Lower leg skin (tissue), 4 donors: ENCODE measurements around the gene NECAP2. TPM values are rescaled to one million over a fixed set of nuclear protein-coding genes. Genes with fewer than 3 reads are reported as not detected.

Source experiments
- DNase-seq, 2 donors: peaks; one replicate each; pipeline ENCODE4 v3.0.0-alpha.2; 2019; ENCODE audit warnings: low spot score in 2 of 2
- H3K4me3 ChIP-seq: fragments of 200-600 bp; sonication (generic); 2 replicates; pipeline ENCODE4 v1.5.1; 2017; ENCODE audit warnings: mild to moderate bottlenecking, low read depth; ENCODE audit not compliant: poor library complexity, severe bottlenecking
- CTCF ChIP-seq, 3 donors: fragments of 450-650 bp; IDR thresholded peaks; one replicate each; pipeline ENCODE4 v1.5.1; 2016; ENCODE audit warnings: antibody characterized with exemption in 3 of 3, mild to moderate bottlenecking in 3 of 3, moderate library complexity in 2 of 3
- POLR2A ChIP-seq, 2 donors: fragments of 450-650 bp; IDR thresholded peaks; one replicate each; pipeline ENCODE4 v1.6.1; 2016 to 2017; ENCODE audit warnings: antibody characterized with exemption in 2 of 2, mild to moderate bottlenecking in 1 of 2, moderate library complexity in 1 of 2
- WGBS, 2 donors: methylation state at CpG; one replicate each; pipeline ENCODE4 v1.1.5; 2018; 5-methylcytosine and 5-hydroxymethylcytosine counted together
- intact Hi-C: fragments of 100-400 bp; cut with DNase I; formaldehyde crosslinking; loops from one replicate; pipeline ENCODE4 v1.15.0; 2023; ENCODE audit warnings: low total_unique reads
- total RNA-seq, 4 donors: library from RNA; depleted of rRNA; stranded (reverse); fragments of >200 nt; gene quantifications; one replicate each; pipeline ENCODE4 v1.1.0, GENCODE V29; 2016

The NECAP2 gene
- total RNA-seq, 4 donors from 2014 or later = 74.7 to 108 (median 87.5) TPM

DNA sequence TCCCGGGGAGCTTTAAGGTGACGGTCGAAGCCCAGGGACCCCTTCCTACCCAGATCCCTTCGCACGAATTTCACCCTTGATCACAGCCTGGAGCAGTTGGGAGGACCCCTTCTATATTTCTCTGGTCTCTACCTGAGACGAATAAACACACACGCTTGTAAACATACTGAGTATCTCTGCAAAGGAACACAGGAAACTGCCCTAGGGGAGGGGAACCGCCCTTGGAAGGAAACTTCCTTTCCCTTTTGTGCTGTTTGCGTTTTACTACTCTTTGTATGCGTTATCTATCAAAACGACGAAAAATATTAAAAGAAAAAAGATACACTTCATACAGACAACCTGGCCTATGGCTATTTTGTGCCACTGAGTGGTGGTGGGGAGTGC lies 750 bp downstream of the NECAP2 start:
- WGBS, 2 donors = 1 to 2% methylated on average over 12 of the region's 12 CpGs
- peak overlapping the region; percentile 100 for H3K4me3 ChIP-seq
- TF ChIP-seq CTCF (IDR thresholded peaks at IDR 0.05) (no peak), POLR2A (IDR thresholded peaks at IDR 0.05) (no peak)
- no peak for DNase-seq
- intact Hi-C loops = no loop called here

GRCh38 chr1:16442265-16442664 lies 1.7 kb downstream of the NECAP2 start:
- DNase-seq = no peak
- no peak for TF ChIP-seq CTCF (IDR thresholded peaks at IDR 0.05)
- TF ChIP-seq POLR2A (IDR thresholded peaks at IDR 0.05) = no peak
- 89 to 90% methylated on average over 7 of the region's 7 CpGs for WGBS, 2 donors
- intact Hi-C loops = no loop called here
- no peak overlapping the region for H3K4me3 ChIP-seq

GRCh38 chr1:16442941-16443340 lies 2.4 kb downstream of the NECAP2 start:
- no peak overlapping the region for H3K4me3 ChIP-seq
- 63 to 70% methylated on average over 2 of the region's 2 CpGs for WGBS, 2 donors
- no peak for DNase-seq
- no peak for TF ChIP-seq POLR2A (IDR thresholded peaks at IDR 0.05)
- TF ChIP-seq CTCF (IDR thresholded peaks at IDR 0.05) = no peak
- intact Hi-C loops = no loop called here

DNA sequence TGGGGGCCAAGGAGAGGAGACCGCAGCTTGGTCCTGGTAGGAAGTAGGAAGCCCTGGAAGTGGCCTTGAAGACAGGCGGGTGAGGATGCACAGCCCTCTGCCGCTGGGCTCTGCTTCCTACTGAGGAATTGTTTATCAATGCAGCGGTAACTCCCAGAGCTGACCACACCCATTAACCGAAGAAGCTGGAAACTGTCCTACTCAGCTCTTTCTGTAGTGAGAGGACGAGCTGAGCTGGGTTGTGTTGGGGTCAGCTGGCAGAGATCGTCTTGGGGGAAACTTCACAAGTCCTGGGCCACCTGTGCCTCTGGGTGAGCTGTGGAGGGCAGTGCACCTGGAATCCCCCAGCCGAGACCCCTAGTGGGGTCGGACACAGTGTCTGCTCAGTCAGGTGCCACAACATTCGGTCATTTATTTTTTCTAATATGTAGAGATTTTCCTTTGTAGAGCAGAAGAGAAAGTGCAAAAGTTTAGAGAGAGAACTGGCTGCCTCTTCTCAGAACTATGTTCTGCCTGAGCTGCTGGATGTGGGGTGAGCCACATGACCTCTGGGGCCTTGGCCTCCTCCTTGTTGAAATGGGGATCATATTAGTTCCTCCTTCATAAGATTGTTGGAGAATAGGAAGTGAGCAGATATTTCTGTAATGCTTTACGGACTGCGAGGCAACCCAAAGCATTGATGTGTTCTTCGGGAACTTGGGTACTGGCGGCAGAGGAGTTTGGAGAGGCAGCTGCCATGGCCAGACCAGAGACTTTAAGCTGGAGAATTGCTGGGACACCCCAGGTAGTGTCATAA lies 3.6 kb downstream of the NECAP2 start:
- WGBS, 2 donors = 67 to 71% methylated on average over 14 of the region's 14 CpGs
- H3K4me3 ChIP-seq = no peak overlapping the region
- peak in 1 of 2 donors; percentile 17 for DNase-seq
- no peak for TF ChIP-seq CTCF (IDR thresholded peaks at IDR 0.05)
- TF ChIP-seq POLR2A (IDR thresholded peaks at IDR 0.05) = no peak
- intact Hi-C loops = no loop called here

- no peak overlapping the region for H3K4me3 ChIP-seq
- 90 to 92% methylated on average over 4 of the region's 4 CpGs for WGBS, 2 donors
- TF ChIP-seq POLR2A (IDR thresholded peaks at IDR 0.05) (no peak), CTCF (IDR thresholded peaks at IDR 0.05) (no peak)
- no peak for DNase-seq
- intact Hi-C loops = no loop called here
These were observed 4.5 kb downstream of the NECAP2 start for GRCh38 chr1:16445052-16445451.

DNA sequence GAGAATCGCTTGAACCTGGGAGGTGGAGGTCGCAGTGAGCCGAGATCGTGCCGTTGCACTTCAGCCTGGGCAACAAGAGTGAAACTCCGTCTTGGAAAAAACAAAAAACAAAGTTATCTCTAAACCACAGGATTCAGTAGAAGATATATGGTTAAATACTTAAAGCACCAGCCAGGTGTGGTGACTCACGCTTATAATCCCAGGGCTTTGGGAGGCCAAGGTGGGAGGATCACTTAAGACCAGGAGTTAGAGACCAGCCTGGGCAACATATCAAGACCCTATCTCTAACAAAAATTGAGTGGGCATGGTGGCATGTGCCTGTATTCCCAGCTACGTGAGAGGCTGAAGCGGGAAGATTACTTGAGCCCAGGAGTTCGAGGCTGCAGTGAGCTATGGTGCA lies 5.6 kb downstream of the NECAP2 start:
- no peak for DNase-seq
- no peak overlapping the region for H3K4me3 ChIP-seq
- WGBS, 2 donors = 89 to 92% methylated on average over 10 of the region's 10 CpGs
- intact Hi-C loops = no loop called here
- TF ChIP-seq CTCF (IDR thresholded peaks at IDR 0.05) (no peak), POLR2A (IDR thresholded peaks at IDR 0.05) (no peak)
